Measurements from ENCODE around the gene AHSG.
"Not testable (repeated sequence)": the region's sequence is repeated elsewhere in the genome, so short reads cannot be mapped to it uniquely, and the experiment has no call there.

Gene AHSG

GRCh38 chr3:186633481-186633880 is 20.6 kb downstream of the AHSG start:
- H3K9me3 Mint-ChIP-seq: no peaks in the 10 kb centered on the region
- peaks cover 15 to 23% of the 10 kb centered on the region in 2 donors for H3K27me3 Mint-ChIP-seq
- DNase-seq: no peak
- ATAC-seq (replicated peaks): no peak
- H3K27ac Mint-ChIP-seq: no peak overlapping the region
- no peaks in the 10 kb centered on the region for H3K36me3 Mint-ChIP-seq
- no peaks in the 10 kb centered on the region for H3K4me1 Mint-ChIP-seq
- no peak overlapping the region for H3K4me3 Mint-ChIP-seq

DNA sequence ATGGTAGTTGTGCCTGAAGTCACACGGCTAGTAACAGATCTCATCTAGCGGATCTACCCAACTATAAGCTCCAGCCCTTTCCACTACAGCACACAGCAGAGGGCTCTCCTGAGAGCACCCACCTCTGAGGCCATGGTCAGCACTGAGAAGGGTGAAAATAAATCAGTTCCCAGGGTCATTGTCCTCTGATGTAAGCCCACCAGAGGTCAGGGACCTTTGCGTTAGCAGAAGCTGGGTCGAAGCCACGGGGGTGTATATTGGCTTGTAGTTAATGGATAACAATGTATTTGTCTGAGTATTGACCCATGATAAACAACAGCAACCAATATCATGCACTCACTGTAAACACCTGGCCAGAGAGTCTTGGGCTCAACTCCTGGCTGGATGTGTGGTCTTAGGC is 21.3 kb downstream of the AHSG start:
- DNase-seq; H3K36me3 Mint-ChIP-seq; H3K4me3 Mint-ChIP-seq; H3K27ac Mint-ChIP-seq; H3K4me1 Mint-ChIP-seq; ATAC-seq (replicated peaks); H3K9me3 Mint-ChIP-seq: not testable (repeated sequence)
- H3K27me3 Mint-ChIP-seq: peaks cover 18 to 23% of the 10 kb centered on the region in 2 donors

GRCh38 chr3:186635532-186635931 is 22.7 kb downstream of the AHSG start:
- ATAC-seq (replicated peaks) (no peak), DNase-seq (no peak)
- Mint-ChIP-seq H3K9me3 (peaks cover 0 to 3% of the 10 kb centered on the region in 2 donors), H3K27ac (no peak overlapping the region), H3K36me3 (no peaks in the 10 kb centered on the region), H3K4me3 (no peak overlapping the region), H3K4me1 (no peaks in the 10 kb centered on the region), H3K27me3 (peaks cover 19 to 23% of the 10 kb centered on the region in 2 donors)

DNA sequence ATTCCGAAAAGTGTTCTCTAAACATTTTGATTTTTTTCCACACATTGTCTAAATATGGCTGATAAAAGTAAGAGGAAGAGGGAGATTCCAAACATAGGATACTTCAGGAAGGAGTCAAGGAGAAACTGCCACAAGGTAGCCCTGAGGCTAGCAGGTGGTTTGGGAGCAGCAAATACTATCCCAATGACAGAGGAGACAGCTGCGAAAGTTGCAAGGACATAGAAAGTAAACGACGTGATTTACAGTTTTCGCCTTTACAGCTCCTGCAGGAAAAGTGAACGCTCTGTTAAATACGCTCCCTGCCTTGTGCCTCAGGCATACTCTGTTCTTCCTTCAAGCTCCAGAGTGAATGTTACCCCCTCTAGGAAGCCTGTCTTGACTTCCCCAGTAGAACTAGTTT is 23.7 kb downstream of the AHSG start:
- DNase-seq (no peak), ATAC-seq (replicated peaks) (no peak)
- Mint-ChIP-seq H3K4me3 (no peak overlapping the region), H3K27me3 (peaks cover 14 to 18% of the 10 kb centered on the region in 2 donors), H3K4me1 (no peaks in the 10 kb centered on the region), H3K9me3 (peaks cover 0 to 3% of the 10 kb centered on the region in 2 donors), H3K36me3 (no peaks in the 10 kb centered on the region), H3K27ac (no peak overlapping the region)

DNA sequence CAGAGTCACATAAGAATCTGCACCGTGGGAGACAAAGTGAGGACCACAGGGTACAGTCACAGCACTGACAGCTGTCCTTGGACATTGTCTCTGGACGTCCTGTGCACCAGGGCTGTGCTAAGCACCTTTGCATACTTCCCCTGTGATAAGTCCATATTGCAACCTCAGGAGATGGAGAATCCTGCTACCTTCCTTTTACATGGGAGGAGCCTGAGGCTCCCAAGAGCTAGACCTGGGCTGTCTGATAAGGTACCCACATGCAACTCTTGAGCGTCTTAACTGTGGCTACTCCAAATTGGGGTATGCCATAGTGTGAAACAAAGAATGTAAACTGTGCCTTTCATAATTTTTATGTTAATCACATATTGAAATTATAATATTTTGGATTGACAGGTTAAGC is 24.8 kb downstream of the AHSG start:
- ATAC-seq (replicated peaks) (no peak), DNase-seq (no peak)
- no peak overlapping the region for H3K27ac Mint-ChIP-seq
- H3K9me3 Mint-ChIP-seq: peaks cover 0 to 3% of the 10 kb centered on the region in 2 donors
- no peaks in the 10 kb centered on the region for H3K36me3 Mint-ChIP-seq
- peaks cover 0 to 2% of the 10 kb centered on the region in 2 donors for H3K4me1 Mint-ChIP-seq
- peaks cover 10 to 18% of the 10 kb centered on the region in 2 donors for H3K27me3 Mint-ChIP-seq
- H3K4me3 Mint-ChIP-seq: no peak overlapping the region

- Mint-ChIP-seq H3K9me3 (peaks cover 0 to 3% of the 10 kb centered on the region in 2 donors), H3K36me3 (no peaks in the 10 kb centered on the region), H3K4me1 (peaks cover under 1 to 2% of the 10 kb centered on the region in 2 donors), H3K4me3 (no peak overlapping the region), H3K27me3 (peaks cover 10 to 18% of the 10 kb centered on the region in 2 donors), H3K27ac (no peak overlapping the region)
- DNase-seq (no peak), ATAC-seq (replicated peaks) (no peak)
Observed at GRCh38 chr3:186638259-186638658, 25.4 kb downstream of the AHSG start.

DNA sequence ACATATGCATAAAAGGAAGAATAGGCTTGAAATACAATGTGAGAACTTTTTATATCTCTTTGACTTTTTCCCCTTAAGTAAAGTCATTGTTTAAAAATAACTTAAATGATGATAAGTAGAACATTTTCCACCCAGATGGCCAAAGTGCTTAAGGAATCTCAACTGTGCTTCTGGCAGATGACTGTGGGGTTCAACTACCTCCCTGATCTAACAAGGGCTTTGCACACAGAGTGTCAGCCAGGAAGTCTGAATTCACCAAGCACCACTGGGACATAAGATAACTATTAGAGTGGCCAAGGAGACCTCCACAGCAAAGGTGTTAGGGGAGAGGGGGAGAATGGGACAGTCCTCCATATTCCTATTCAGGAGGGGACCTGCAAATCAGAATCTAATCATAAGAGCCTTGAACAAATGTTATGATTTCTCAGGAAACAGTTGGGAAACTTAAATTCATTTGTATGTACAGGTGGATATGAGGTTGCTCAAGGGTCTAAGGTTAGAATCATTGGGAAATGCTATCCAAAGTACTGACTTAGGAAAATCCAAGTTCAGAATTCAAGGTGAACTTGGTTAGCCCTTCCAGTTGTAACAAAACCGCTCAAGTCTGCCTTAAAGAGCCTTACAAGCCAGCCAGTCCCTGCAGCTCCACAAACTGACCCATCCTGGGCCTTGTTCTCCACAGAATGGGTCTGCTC is 27.1 kb downstream of the AHSG start, which contains the start of gene FETUB:
FETUB (plus strand) TSS at position 622 of the 695 bp plus-strand sequence; CDS start at position 684, 62 bp downstream.
- Mint-ChIP-seq H3K27me3 (peaks cover 10 to 18% of the 10 kb centered on the region in 2 donors), H3K4me1 (peaks cover 3 to 6% of the 10 kb centered on the region in 2 donors), H3K27ac (no peak within 1 kb of the TSS), H3K4me3 (no peak within 1 kb of the TSS), H3K9me3 (peaks cover 0 to 3% of the 10 kb centered on the region in 2 donors), H3K36me3 (no peaks in the 10 kb centered on the region)
- ATAC-seq (replicated peaks): no peak
- DNase-seq: no peak

- Mint-ChIP-seq H3K9me3 (peaks cover 0 to 3% of the 10 kb centered on the region in 2 donors), H3K4me3 (no peak overlapping the region), H3K27ac (no peak overlapping the region), H3K27me3 (peaks cover 10 to 18% of the 10 kb centered on the region in 2 donors), H3K4me1 (peaks cover 3 to 6% of the 10 kb centered on the region in 2 donors), H3K36me3 (no peaks in the 10 kb centered on the region)
- no peak for ATAC-seq (replicated peaks)
- no peak for DNase-seq
Observed at GRCh38 chr3:186640473-186640818, 27.6 kb downstream of the AHSG start.

DNA sequence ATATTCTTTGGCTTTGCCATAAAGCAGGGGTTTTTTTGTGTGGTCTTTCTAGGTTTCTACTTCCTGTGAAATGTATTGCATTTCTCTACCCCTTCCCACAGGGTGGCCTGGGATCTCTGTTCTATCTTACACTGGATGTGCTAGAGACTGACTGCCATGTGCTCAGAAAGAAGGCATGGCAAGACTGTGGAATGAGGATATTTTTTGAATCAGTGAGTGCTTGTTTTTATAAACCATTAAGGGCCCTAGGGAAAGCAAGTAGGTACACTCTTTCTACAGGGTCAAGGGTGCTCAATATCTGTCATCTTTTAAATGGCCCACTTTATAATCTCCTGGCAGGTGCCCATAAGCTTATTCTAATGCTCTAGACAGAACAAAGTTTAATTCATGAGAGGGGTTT is 28.1 kb downstream of the AHSG start:
- ATAC-seq (replicated peaks) (no peak), DNase-seq (no peak)
- Mint-ChIP-seq H3K9me3 (peaks cover 0 to 3% of the 10 kb centered on the region in 2 donors), H3K27me3 (peaks cover 10 to 18% of the 10 kb centered on the region in 2 donors), H3K36me3 (no peaks in the 10 kb centered on the region), H3K4me1 (peaks cover 3 to 6% of the 10 kb centered on the region in 2 donors), H3K4me3 (no peak overlapping the region), H3K27ac (no peak overlapping the region)

DNA sequence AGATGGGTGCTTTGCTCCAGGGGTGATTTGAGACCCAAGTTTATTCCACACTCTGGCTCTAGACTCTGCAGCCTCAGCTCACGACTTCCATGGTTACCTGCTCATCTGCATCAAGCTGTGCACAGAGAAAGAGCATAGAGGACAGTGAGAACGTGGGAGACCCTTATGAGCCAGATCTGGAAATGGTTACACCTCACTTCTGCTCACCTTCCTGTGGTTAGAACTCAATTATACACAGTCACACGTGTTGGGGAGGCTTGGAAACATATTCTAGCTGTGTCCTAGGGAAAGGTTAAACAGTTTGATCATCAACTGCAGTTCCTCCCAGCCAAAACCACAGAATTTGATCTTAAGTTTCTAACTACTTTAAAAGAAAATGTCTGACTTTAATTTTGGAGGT is 29.2 kb downstream of the AHSG start:
- ATAC-seq (replicated peaks): peak; percentile 20 to 34
- Mint-ChIP-seq H3K27me3 (peaks cover 6 to 22% of the 10 kb centered on the region in 2 donors), H3K27ac (no peak overlapping the region), H3K36me3 (no peaks in the 10 kb centered on the region), H3K4me3 (no peak overlapping the region), H3K4me1 (peaks cover 3 to 6% of the 10 kb centered on the region in 2 donors), H3K9me3 (peaks cover 0 to 3% of the 10 kb centered on the region in 2 donors)
- DNase-seq: no peak

- H3K4me3 Mint-ChIP-seq: no peak overlapping the region
- ATAC-seq (replicated peaks): peak; percentile 48 to 65
- peaks cover 3 to 6% of the 10 kb centered on the region in 2 donors for H3K4me1 Mint-ChIP-seq
- peaks cover 0 to 16% of the 10 kb centered on the region in 2 donors for H3K27me3 Mint-ChIP-seq
- peaks cover 0 to 3% of the 10 kb centered on the region in 2 donors for H3K9me3 Mint-ChIP-seq
- H3K36me3 Mint-ChIP-seq: no peaks in the 10 kb centered on the region
- no peak overlapping the region for H3K27ac Mint-ChIP-seq
- no peak for DNase-seq
Observed at GRCh38 chr3:186643493-186643892, 30.6 kb downstream of the AHSG start.

- H3K4me3 Mint-ChIP-seq: no peak overlapping the region
- no peaks in the 10 kb centered on the region for H3K9me3 Mint-ChIP-seq
- H3K36me3 Mint-ChIP-seq: no peaks in the 10 kb centered on the region
- peaks cover 3 to 6% of the 10 kb centered on the region in 2 donors for H3K4me1 Mint-ChIP-seq
- DNase-seq (no peak), ATAC-seq (replicated peaks) (no peak)
- peaks cover 0 to 13% of the 10 kb centered on the region in 2 donors for H3K27me3 Mint-ChIP-seq
- H3K27ac Mint-ChIP-seq: no peak overlapping the region
Observed at GRCh38 chr3:186644683-186645082, 31.8 kb downstream of the AHSG start.

DNA sequence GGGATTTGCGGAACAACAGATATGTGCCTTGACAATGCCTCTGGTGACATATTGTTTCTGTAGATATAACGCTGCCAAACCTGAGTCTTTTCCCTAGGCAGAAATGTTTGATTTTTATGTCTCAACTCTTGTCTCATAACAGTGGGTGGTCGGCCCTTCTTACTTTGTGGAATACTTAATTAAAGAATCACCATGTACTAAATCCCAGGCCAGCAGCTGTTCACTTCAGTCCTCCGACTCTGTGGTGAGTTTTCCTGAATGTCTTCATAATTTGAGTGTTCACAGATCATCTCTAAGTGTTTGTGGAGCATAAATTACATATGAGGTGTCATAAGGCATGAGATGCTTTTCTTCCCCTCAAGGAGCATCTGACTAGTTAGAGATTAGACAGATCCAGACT is 33.2 kb downstream of the AHSG start:
- peaks cover 0 to 4% of the 10 kb centered on the region in 2 donors for H3K27me3 Mint-ChIP-seq
- DNase-seq: no peak
- no peak overlapping the region for H3K27ac Mint-ChIP-seq
- peaks cover 3 to 6% of the 10 kb centered on the region in 2 donors for H3K4me1 Mint-ChIP-seq
- H3K9me3 Mint-ChIP-seq: no peaks in the 10 kb centered on the region
- H3K36me3 Mint-ChIP-seq: no peaks in the 10 kb centered on the region
- ATAC-seq (replicated peaks): no peak
- H3K4me3 Mint-ChIP-seq: no peak overlapping the region

DNA sequence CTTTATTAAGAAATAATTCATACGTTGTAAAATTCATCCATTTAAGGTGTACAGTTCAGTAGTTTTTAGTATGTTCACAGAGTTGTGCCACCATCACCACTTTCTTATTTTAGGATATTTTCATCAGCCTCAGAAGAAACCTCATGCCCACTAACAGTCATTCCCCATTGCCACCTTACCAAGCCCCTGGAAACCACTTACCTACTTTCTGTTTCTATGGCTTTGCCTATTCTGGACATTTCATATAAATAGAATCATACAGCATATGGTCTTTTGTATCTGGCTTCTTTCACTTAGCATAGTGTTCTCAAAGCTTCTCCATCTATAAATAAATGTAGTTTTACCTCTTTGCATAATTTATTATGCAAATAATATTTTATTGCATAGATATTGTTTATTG is 34.0 kb downstream of the AHSG start:
- Mint-ChIP-seq H3K4me1 (peaks cover 3 to 6% of the 10 kb centered on the region in 2 donors), H3K27ac (no peak overlapping the region), H3K9me3 (no peaks in the 10 kb centered on the region), H3K27me3 (peaks cover 0 to 4% of the 10 kb centered on the region in 2 donors), H3K4me3 (no peak overlapping the region), H3K36me3 (no peaks in the 10 kb centered on the region)
- DNase-seq (no peak), ATAC-seq (replicated peaks) (no peak)

- Mint-ChIP-seq H3K27me3 (peaks cover 0 to 4% of the 10 kb centered on the region in 2 donors), H3K36me3 (no peaks in the 10 kb centered on the region), H3K4me1 (peaks cover 14 to 16% of the 10 kb centered on the region in 2 donors), H3K27ac (no peak overlapping the region), H3K4me3 (no peak overlapping the region), H3K9me3 (no peaks in the 10 kb centered on the region)
- DNase-seq: no peak
- no peak for ATAC-seq (replicated peaks)
Observed at GRCh38 chr3:186648851-186649250, 36.0 kb downstream of the AHSG start.

Measured in stimulated activated naive B cell treated with anti-CD40 and anti-IgM and Interleukin-4, amounts not matched to agents 10 μg/mL and 1 μg/mL and 100 μg/mL, for 72 hours (primary cell).